Aorta (tissue), 5 donors: ENCODE results near the gene MAD1L1. TPM values are rescaled to one million over a fixed set of nuclear protein-coding genes. Genes with fewer than 3 reads are reported as not detected.

Experiments used
- ATAC-seq: fragments of 200-7000 bp; cut with Tn5 transposase; one replicate; pipeline ENCODE4 v1.9.1; 2022; ENCODE audit warnings: moderate library complexity; ENCODE audit not compliant: low FRiP score
- DNase-seq, 2 donors: peaks; one replicate each; pipeline ENCODE4 v3.0.0-alpha.2; 2020
- H3K27ac ChIP-seq, 2 donors: one replicate each; pipeline ENCODE4 v1.5.1; 2013; ENCODE audit warnings: low read length in 2 of 2, mild to moderate bottlenecking in 2 of 2, moderate library complexity in 2 of 2, control low read depth in 1 of 2, inconsistent platforms in 1 of 2, low read depth in 1 of 2
- H3K27me3 ChIP-seq, 2 donors: one replicate each; pipeline ENCODE4 v1.6.1; 2013; ENCODE audit warnings: control low read depth in 1 of 2, low read length in 1 of 2, mild to moderate bottlenecking in 1 of 2, moderate library complexity in 1 of 2; ENCODE audit not compliant: insufficient read depth in 2 of 2, control insufficient read depth in 1 of 2
- H3K36me3 ChIP-seq, 2 donors: one replicate each; pipeline ENCODE4 v1.6.1; 2013; ENCODE audit warnings: control low read depth in 1 of 2, low read length in 1 of 2, mild to moderate bottlenecking in 1 of 2; ENCODE audit not compliant: insufficient read depth in 2 of 2, control insufficient read depth in 1 of 2
- H3K4me1 ChIP-seq, 2 donors: one replicate each; pipeline ENCODE4 v1.6.1; 2013; ENCODE audit warnings: low read length in 2 of 2, control low read depth in 1 of 2, mild to moderate bottlenecking in 1 of 2, moderate library complexity in 1 of 2; ENCODE audit not compliant: insufficient read depth in 2 of 2, control insufficient read depth in 1 of 2
- H3K4me3 ChIP-seq, 2 donors: one replicate each; pipeline ENCODE4 v1.5.1; 2013; ENCODE audit warnings: low read length in 2 of 2, control low read depth in 1 of 2, mild to moderate bottlenecking in 1 of 2
- H3K9me3 ChIP-seq: one replicate; pipeline ENCODE4 v1.6.1; 2013; ENCODE audit warnings: mild to moderate bottlenecking, low read length; ENCODE audit not compliant: control insufficient read depth
- WGBS, 2 donors: extraction: QIAGEN DNeasy Blood & Tissue Kit; methylation state at CpG; one replicate each; pipeline ENCODE4 v1.1.7; 2013; 5-methylcytosine and 5-hydroxymethylcytosine counted together
- intact Hi-C, 2 donors: fragments of 100-400 bp; cut with DNase I; formaldehyde crosslinking; loops; one replicate each; pipeline versions ENCODE4 v1.14.2 to v1.15.0; 2022
- polyA plus RNA-seq, 2 donors: library from polyadenylated mRNA; stranded (reverse); fragments of 200-250 nt; gene quantifications; one replicate each; pipeline ENCODE4 v1.2.3, GENCODE V29; 2013
- total RNA-seq, 2 donors: library from RNA; stranded (reverse); fragmentation: NEBNext Ultra II Directional; extraction: Animal tissue kit (Norgen Biotek cat#: 25700); gene quantifications; one replicate each; pipeline ENCODE4 v1.2.1, GENCODE V29; 2021
- donor health status: healthy with polysubstance abuse.
- donor health status: Bipolar disorder and iron deficiency.
- donor health status: DM: no; HTN: no; CAD: no.
- donor health status: DM: no; HTN: no; CAD: no.
- donor health status: DM: yes; HTN: yes; CAD: no.

The MAD1L1 gene
- total and polyA plus RNA-seq, 4 donors, result 14.8 to 35.8 (median 20.2) TPM

GRCh38 chr7:2012044-2012900 is 220.5 kb downstream of the MAD1L1 start:
- no peaks in the 10 kb centered on the region for H3K4me1 ChIP-seq
- H3K9me3 ChIP-seq, result no peaks in the 10 kb centered on the region
- H3K4me3 ChIP-seq, result no peak overlapping the region
- no peaks in the 10 kb centered on the region for H3K36me3 ChIP-seq
- no peaks in the 10 kb centered on the region for H3K27me3 ChIP-seq
- no peak overlapping the region for H3K27ac ChIP-seq
- DNase-seq (peak; percentile 37 to 67), ATAC-seq (no peak)
- intact Hi-C loops, result no loop called here
- 94 to 96% methylated on average over 28 of the region's 28 CpGs for WGBS, 2 donors

GRCh38 chr7:2011266-2012043 is 221.3 kb downstream of the MAD1L1 start:
- DNase-seq (peak; percentile 32 to 56), ATAC-seq (no peak)
- H3K4me1 ChIP-seq, result no peaks in the 10 kb centered on the region
- intact Hi-C loops, result no loop called here
- H3K4me3 ChIP-seq, result no peak overlapping the region
- WGBS, 2 donors, result 96% methylated on average over 17 of the region's 17 CpGs
- no peaks in the 10 kb centered on the region for H3K36me3 ChIP-seq
- H3K27me3 ChIP-seq, result no peaks in the 10 kb centered on the region
- no peak overlapping the region for H3K27ac ChIP-seq
- no peaks in the 10 kb centered on the region for H3K9me3 ChIP-seq

- ATAC-seq, result no peak
- DNase-seq, result peak; percentile 30 to 52
- H3K4me1 ChIP-seq, result no peaks in the 10 kb centered on the region
- H3K27me3 ChIP-seq, result no peaks in the 10 kb centered on the region
- H3K27ac ChIP-seq, result no peak overlapping the region
- intact Hi-C loops, result no loop called here
- H3K4me3 ChIP-seq, result no peak overlapping the region
- H3K9me3 ChIP-seq, result no peaks in the 10 kb centered on the region
- WGBS, 2 donors, result 93 to 95% methylated on average over 23 to 29 of the region's 29 CpGs
- no peaks in the 10 kb centered on the region for H3K36me3 ChIP-seq
These were observed 222.0 kb downstream of the MAD1L1 start for GRCh38 chr7:2010551-2011265.

GRCh38 chr7:2010101-2010500 is 222.6 kb downstream of the MAD1L1 start:
- DNase-seq, result peak; percentile 27 to 61
- 92 to 93% methylated on average over 17 of the region's 17 CpGs for WGBS, 2 donors

GRCh38 chr7:2009541-2010001 is 223.2 kb downstream of the MAD1L1 start:
- H3K4me1 ChIP-seq, result no peaks in the 10 kb centered on the region
- no peaks in the 10 kb centered on the region for H3K27me3 ChIP-seq
- intact Hi-C loops, result no loop called here
- no peak overlapping the region for H3K27ac ChIP-seq
- no peaks in the 10 kb centered on the region for H3K36me3 ChIP-seq
- no peak for ATAC-seq
- H3K4me3 ChIP-seq, result no peak overlapping the region
- H3K9me3 ChIP-seq, result no peaks in the 10 kb centered on the region
- peak; percentile 51 for DNase-seq
- 81 to 84% methylated on average over 16 of the region's 16 CpGs for WGBS, 2 donors

More at GRCh38 chr7:2010101-2010500, 222.6 kb downstream of the MAD1L1 start:
- H3K27me3 ChIP-seq, result no peaks in the 10 kb centered on the region
- H3K27ac ChIP-seq, result no peak overlapping the region
- no peaks in the 10 kb centered on the region for H3K9me3 ChIP-seq
- H3K4me1 ChIP-seq, result no peaks in the 10 kb centered on the region
- ATAC-seq, result no peak
- H3K36me3 ChIP-seq, result no peaks in the 10 kb centered on the region
- intact Hi-C loops, result no loop called here
- no peak overlapping the region for H3K4me3 ChIP-seq

GRCh38 chr7:2008936-2009540 is 223.7 kb downstream of the MAD1L1 start:
- no peaks in the 10 kb centered on the region for H3K9me3 ChIP-seq
- H3K4me1 ChIP-seq, result no peaks in the 10 kb centered on the region
- H3K4me3 ChIP-seq, result no peak overlapping the region
- ATAC-seq, result no peak
- H3K27me3 ChIP-seq, result no peaks in the 10 kb centered on the region
- no peak overlapping the region for H3K27ac ChIP-seq
- intact Hi-C loops, result no loop called here
- peak; percentile 41 to 74 for DNase-seq
- 88 to 90% methylated on average over 25 of the region's 25 CpGs for WGBS, 2 donors
- H3K36me3 ChIP-seq, result no peaks in the 10 kb centered on the region

GRCh38 chr7:2008101-2008935 is 224.4 kb downstream of the MAD1L1 start:
- WGBS, 2 donors, result 86 to 90% methylated on average over 28 of the region's 28 CpGs
- DNase-seq (peak; percentile 37 to 75), ATAC-seq (no peak)
- Histone ChIP-seq H3K4me1 (no peaks in the 10 kb centered on the region), H3K4me3 (no peak overlapping the region), H3K9me3 (no peaks in the 10 kb centered on the region), H3K36me3 (no peaks in the 10 kb centered on the region), H3K27ac (no peak overlapping the region), H3K27me3 (no peaks in the 10 kb centered on the region)
- intact Hi-C loops, result no loop called here
